IgD-negative memory B cell (primary cell): ENCODE measurements around the gene ADAMTS15. TPM values are rescaled to one million over a fixed set of nuclear protein-coding genes. Genes with fewer than 3 reads are reported as not detected.
A peak's percentile ranks its signal among the peaks of the same experiment; 100 is the strongest.

Source experiments
- H3K27ac Mint-ChIP-seq, 3 donors: one replicate each; pipeline ENCODE4 v1.8.0; 2020 to 2022; ENCODE audit warnings: mild to moderate bottlenecking in 3 of 3, mixed read lengths in 3 of 3, moderate library complexity in 1 of 3
- H3K27me3 Mint-ChIP-seq: one replicate; pipeline ENCODE4 v1.8.0; 2021; ENCODE audit warnings: mixed read lengths
- H3K36me3 Mint-ChIP-seq: one replicate; pipeline ENCODE4 v1.8.0; 2020; ENCODE audit warnings: mild to moderate bottlenecking, mixed read lengths
- H3K4me1 Mint-ChIP-seq, 3 donors: one replicate each; pipeline ENCODE4 v1.8.0; 2020 to 2022; ENCODE audit warnings: mixed read lengths in 3 of 3, mild to moderate bottlenecking in 1 of 3
- H3K4me3 Mint-ChIP-seq, 4 donors: one replicate each; pipeline ENCODE4 v1.8.0; 2020 to 2022; ENCODE audit warnings: mild to moderate bottlenecking in 4 of 4, mixed read lengths in 4 of 4, moderate library complexity in 3 of 4
- H3K9me3 Mint-ChIP-seq, 3 donors: one replicate each; pipeline ENCODE4 v1.8.0; 2020 to 2021; ENCODE audit warnings: mixed read lengths in 3 of 3, mild to moderate bottlenecking in 1 of 3
- polyA plus RNA-seq: library from polyadenylated mRNA; unstranded; fragments of 300-500 nt; fragmentation: Illumina TruSeq; gene quantifications from one replicate; pipeline ENCODE4 v1.2.3, GENCODE V29; 2021

Gene ADAMTS15
- polyA plus RNA-seq, 1 donor from 2014 or later, result not detected

DNA sequence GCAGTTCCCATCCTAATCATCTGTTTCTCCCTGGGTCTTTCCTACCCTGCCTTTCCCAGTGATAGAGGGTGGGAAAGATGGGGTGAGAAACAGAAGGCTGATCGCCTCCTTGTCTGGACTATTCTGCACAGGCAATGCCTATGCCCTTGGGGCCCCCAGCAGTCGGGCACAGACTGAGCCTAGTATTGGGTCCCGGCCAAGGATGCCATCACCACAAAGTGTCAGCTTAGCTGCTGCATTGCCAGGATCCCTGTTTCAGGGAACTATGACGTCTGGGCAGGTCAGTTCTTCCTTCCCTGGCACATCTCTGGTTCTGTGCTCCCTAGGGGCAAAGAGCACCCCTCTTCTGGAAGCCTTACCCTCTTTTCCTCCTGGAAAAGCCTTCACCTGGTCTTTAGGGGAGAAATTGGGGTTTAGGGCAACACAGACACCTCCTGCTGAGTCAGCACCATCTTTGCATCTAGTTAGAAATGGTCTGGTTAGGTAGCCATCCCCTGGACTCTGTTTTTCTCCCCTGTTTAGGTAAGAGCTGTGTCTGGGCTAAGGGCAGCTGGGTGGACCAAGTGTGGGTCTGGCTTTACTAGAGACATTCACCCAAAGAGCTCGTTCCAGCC, 22.1 kb upstream of the ADAMTS15 start:
- peaks cover 52% of the 10 kb centered on the region for H3K27me3 Mint-ChIP-seq
- H3K36me3 Mint-ChIP-seq, result no peaks in the 10 kb centered on the region
- peaks cover 0 to 9% (median 8%) of the 10 kb centered on the region in 3 donors for H3K4me1 Mint-ChIP-seq
- H3K27ac Mint-ChIP-seq, result no peak overlapping the region
- no peaks in the 10 kb centered on the region for H3K9me3 Mint-ChIP-seq
- no peak overlapping the region for H3K4me3 Mint-ChIP-seq

DNA sequence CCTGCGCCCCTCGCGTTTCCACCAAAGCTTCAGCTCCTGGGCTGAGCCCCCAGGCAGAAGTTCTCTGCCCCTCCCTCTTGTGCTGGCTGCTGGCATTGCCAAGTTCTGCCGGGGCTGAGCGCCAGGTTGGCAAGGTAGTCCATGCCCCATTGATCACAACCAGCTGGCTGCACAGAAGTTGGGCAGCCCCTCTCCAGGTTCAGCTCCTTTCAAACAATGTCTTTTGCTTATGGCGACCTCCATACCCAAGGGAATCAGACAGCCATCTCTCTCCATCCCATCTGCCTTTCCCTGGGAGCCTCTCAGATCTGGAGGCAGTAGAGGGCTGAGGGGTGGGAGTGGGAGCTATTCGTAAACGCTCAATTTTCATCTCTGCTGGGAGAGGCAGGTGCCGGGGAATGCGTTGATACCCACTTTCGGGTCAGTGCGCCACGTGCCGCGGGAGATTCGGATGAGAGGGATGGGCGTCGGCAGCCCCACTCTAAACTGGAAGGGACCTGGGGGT, 21.6 kb upstream of the ADAMTS15 start:
- H3K36me3 Mint-ChIP-seq, result no peaks in the 10 kb centered on the region
- peaks cover 0 to 9% (median 8%) of the 10 kb centered on the region in 3 donors for H3K4me1 Mint-ChIP-seq
- no peak overlapping the region for H3K4me3 Mint-ChIP-seq
- no peaks in the 10 kb centered on the region for H3K9me3 Mint-ChIP-seq
- H3K27ac Mint-ChIP-seq, result no peak overlapping the region
- H3K27me3 Mint-ChIP-seq, result peaks cover 52% of the 10 kb centered on the region

- Mint-ChIP-seq H3K4me3 (no peak overlapping the region), H3K27ac (no peak overlapping the region), H3K4me1 (peaks cover 0 to 9% (median 8%) of the 10 kb centered on the region in 3 donors), H3K27me3 (peaks cover 52% of the 10 kb centered on the region), H3K36me3 (no peaks in the 10 kb centered on the region), H3K9me3 (no peaks in the 10 kb centered on the region)
Measured at GRCh38 chr11:130427581-130428315, 20.7 kb upstream of the ADAMTS15 start.

- Mint-ChIP-seq H3K9me3 (no peaks in the 10 kb centered on the region), H3K27ac (no peak within 1 kb of the TSS), H3K27me3 (peaks cover 49% of the 10 kb centered on the region), H3K36me3 (no peaks in the 10 kb centered on the region), H3K4me3 (peak within 1 kb of the TSS; percentile 32 to 89 (median 77)), H3K4me1 (peaks cover 0 to 9% (median 8%) of the 10 kb centered on the region in 3 donors)
Measured at GRCh38 chr11:130428316-130429119, 19.9 kb upstream of the ADAMTS15 start, which contains the start of gene ADAMTS8. ADAMTS8 (minus strand) TSS chr11:130428609; CDS start chr11:130428286, 323 bp downstream.

- no peaks in the 10 kb centered on the region for H3K36me3 Mint-ChIP-seq
- peaks cover 46% of the 10 kb centered on the region for H3K27me3 Mint-ChIP-seq
- peak overlapping the region; percentile 16 to 89 (median 56) for H3K4me3 Mint-ChIP-seq
- H3K27ac Mint-ChIP-seq, result no peak overlapping the region
- no peaks in the 10 kb centered on the region for H3K9me3 Mint-ChIP-seq
- H3K4me1 Mint-ChIP-seq, result peaks cover 0 to 9% (median 8%) of the 10 kb centered on the region in 3 donors
Measured at GRCh38 chr11:130429120-130429681, 19.2 kb upstream of the ADAMTS15 start.

DNA sequence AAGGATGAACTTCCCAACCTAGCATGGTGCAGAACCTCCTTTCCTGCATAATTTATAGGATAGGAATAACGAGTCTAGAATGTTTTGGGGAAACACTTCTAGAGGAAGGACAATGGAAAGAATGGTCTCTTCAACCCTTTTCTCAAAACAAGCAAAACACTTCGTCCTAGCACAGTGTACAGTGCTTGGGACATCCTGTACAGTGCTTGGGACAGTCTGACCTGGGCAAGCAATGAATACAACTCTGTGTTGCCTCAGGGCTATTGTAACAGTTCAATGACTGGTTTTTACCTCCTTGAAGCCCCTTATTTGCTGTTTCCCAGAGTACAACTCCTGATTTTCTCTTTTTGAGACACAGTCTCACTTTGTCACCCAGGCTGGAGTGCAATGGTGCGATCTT, 18.5 kb upstream of the ADAMTS15 start:
- Mint-ChIP-seq H3K4me3 (no peak overlapping the region), H3K9me3 (no peaks in the 10 kb centered on the region), H3K27me3 (peaks cover 44% of the 10 kb centered on the region), H3K27ac (no peak overlapping the region), H3K36me3 (no peaks in the 10 kb centered on the region), H3K4me1 (peaks cover 0 to 9% (median 8%) of the 10 kb centered on the region in 3 donors)

GRCh38 chr11:130431331-130431773, 17.1 kb upstream of the ADAMTS15 start:
- H3K9me3 Mint-ChIP-seq, result no peaks in the 10 kb centered on the region
- H3K4me3 Mint-ChIP-seq, result no peak overlapping the region
- peak overlapping the region in 1 of 3 donors; percentile 59 for H3K27ac Mint-ChIP-seq
- H3K4me1 Mint-ChIP-seq, result peaks cover 0 to 9% (median 8%) of the 10 kb centered on the region in 3 donors
- H3K27me3 Mint-ChIP-seq, result peaks cover 34% of the 10 kb centered on the region
- H3K36me3 Mint-ChIP-seq, result no peaks in the 10 kb centered on the region

- Mint-ChIP-seq H3K9me3 (no peaks in the 10 kb centered on the region), H3K27me3 (peaks cover 29% of the 10 kb centered on the region), H3K36me3 (no peaks in the 10 kb centered on the region), H3K4me3 (no peak overlapping the region), H3K4me1 (peaks cover 0 to 9% (median 8%) of the 10 kb centered on the region in 3 donors), H3K27ac (no peak overlapping the region)
Measured at GRCh38 chr11:130431801-130432200, 16.6 kb upstream of the ADAMTS15 start.

DNA sequence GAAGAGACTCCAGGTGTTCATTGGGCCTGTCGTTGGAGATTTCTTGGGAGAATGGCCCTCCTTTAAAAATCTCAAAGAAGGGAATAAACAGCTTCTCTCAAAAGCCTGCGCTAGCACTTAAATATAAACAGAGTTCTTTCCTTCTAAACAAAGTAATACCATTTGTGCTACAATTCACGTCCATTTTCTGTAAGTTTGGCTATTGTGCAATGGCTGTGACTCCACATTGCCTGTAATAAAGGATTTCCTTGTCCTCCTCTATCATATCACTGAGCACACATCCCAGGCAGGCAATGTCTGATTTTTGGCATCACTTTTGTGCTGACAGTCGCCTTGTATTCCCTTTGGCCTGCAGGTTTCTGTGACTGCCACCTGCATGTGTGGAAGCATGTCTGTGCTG, 15.1 kb upstream of the ADAMTS15 start:
- no peaks in the 10 kb centered on the region for H3K9me3 Mint-ChIP-seq
- H3K4me3 Mint-ChIP-seq, result no peak overlapping the region
- peaks cover 33% of the 10 kb centered on the region for H3K27me3 Mint-ChIP-seq
- H3K36me3 Mint-ChIP-seq, result no peaks in the 10 kb centered on the region
- H3K4me1 Mint-ChIP-seq, result peaks cover 0 to 10% (median 5%) of the 10 kb centered on the region in 3 donors
- H3K27ac Mint-ChIP-seq, result no peak overlapping the region

- Mint-ChIP-seq H3K4me1 (peaks cover 0 to 8% (median 6%) of the 10 kb centered on the region in 3 donors), H3K4me3 (no peak overlapping the region), H3K9me3 (no peaks in the 10 kb centered on the region), H3K27ac (no peak overlapping the region), H3K36me3 (peaks cover 5% of the 10 kb centered on the region), H3K27me3 (peaks cover 22% of the 10 kb centered on the region)
Measured at GRCh38 chr11:130434521-130435223, 13.8 kb upstream of the ADAMTS15 start.

DNA sequence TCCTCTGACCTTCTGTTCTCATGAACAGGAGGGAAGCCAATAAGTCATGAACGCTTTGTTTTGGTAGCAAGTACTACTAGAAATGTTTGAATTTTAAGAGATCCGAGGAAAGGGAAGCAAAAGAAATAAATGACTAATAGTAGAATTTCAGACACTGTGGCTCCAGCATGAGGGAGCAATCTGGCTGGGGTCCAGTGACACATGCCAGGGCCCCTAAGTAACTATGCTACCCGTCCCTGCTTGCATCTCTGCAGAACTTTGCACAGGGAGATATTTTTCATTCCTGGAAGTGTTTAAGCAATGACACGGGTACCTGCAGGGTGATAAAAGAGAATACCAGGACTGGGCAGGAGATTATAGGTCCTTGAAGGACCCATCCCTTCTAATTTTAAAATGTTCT, 12.8 kb upstream of the ADAMTS15 start:
- Mint-ChIP-seq H3K9me3 (no peaks in the 10 kb centered on the region), H3K36me3 (peaks cover 5% of the 10 kb centered on the region), H3K4me1 (peaks cover 0 to 8% (median 6%) of the 10 kb centered on the region in 3 donors), H3K4me3 (peak overlapping the region in 1 of 4 donors; percentile 49), H3K27me3 (peaks cover 13% of the 10 kb centered on the region), H3K27ac (no peak overlapping the region)

- no peak overlapping the region for H3K27ac Mint-ChIP-seq
- H3K9me3 Mint-ChIP-seq, result no peaks in the 10 kb centered on the region
- peaks cover 5% of the 10 kb centered on the region for H3K36me3 Mint-ChIP-seq
- H3K27me3 Mint-ChIP-seq, result peaks cover 13% of the 10 kb centered on the region
- no peak overlapping the region for H3K4me3 Mint-ChIP-seq
- H3K4me1 Mint-ChIP-seq, result peaks cover 0 to 8% (median 6%) of the 10 kb centered on the region in 3 donors
Measured at GRCh38 chr11:130436171-130436570, 12.3 kb upstream of the ADAMTS15 start.

DNA sequence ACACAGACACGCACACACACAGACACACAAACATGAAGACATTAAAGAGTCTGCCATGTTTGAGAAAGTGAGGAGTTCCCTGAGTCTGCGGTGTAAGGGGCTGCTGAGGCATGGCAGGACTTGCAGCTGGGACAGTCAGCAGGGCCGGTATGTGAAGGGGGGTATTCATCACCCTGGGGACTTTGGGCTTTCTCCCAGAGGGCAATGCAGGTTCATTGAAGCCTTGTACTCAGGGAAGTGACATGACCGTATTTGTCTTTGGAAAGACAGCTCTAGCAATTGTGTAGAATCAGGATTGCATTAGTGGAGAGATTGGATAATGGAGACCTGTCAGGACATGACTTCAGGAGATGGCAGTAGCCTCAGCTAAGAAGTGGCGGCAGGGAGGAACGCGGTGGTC, 10.6 kb upstream of the ADAMTS15 start:
- H3K4me1 Mint-ChIP-seq, result peaks cover 0 to 8% (median 6%) of the 10 kb centered on the region in 3 donors
- H3K27me3 Mint-ChIP-seq, result peaks cover 12% of the 10 kb centered on the region
- peak overlapping the region in 1 of 4 donors; percentile 34 for H3K4me3 Mint-ChIP-seq
- peaks cover 5% of the 10 kb centered on the region for H3K36me3 Mint-ChIP-seq
- peak overlapping the region in 1 of 3 donors; percentile 47 for H3K27ac Mint-ChIP-seq
- H3K9me3 Mint-ChIP-seq, result peaks cover 0 to 2% (median 0%) of the 10 kb centered on the region in 3 donors
